Stimulated activated CD8-positive, alpha-beta memory T cell treated with anti-CD3 and anti-CD28 coated beads, Interleukin-7, amount 100 ng/mL, for 4 hours (primary cell): ENCODE data around the gene TEX101.

ENCODE experiments used
- DNase-seq, 2 donors: peaks; one replicate each; pipeline ENCODE4 v3.0.0-alpha.2; 2020; ENCODE audit warnings: low read depth in 2 of 2

The TEX101 gene

GRCh38 chr19:43447655-43448054, 33.0 kb downstream of the TEX101 start:
- DNase-seq = no peak

- no peak for DNase-seq
Observed at GRCh38 chr19:43450545-43450997, 35.9 kb downstream of the TEX101 start.

GRCh38 chr19:43452582-43452981, 37.9 kb downstream of the TEX101 start:
- no peak for DNase-seq

GRCh38 chr19:43454031-43454430, 39.3 kb downstream of the TEX101 start:
- no peak for DNase-seq

- DNase-seq = no peak
Observed at GRCh38 chr19:43455321-43456113, 40.8 kb downstream of the TEX101 start.

- no peak for DNase-seq
Observed at GRCh38 chr19:43457809-43458208, 43.1 kb downstream of the TEX101 start.

- DNase-seq = no peak
Observed at GRCh38 chr19:43460362-43461016, 45.8 kb downstream of the TEX101 start.

- no peak for DNase-seq
Observed at GRCh38 chr19:43461303-43461702, 46.6 kb downstream of the TEX101 start.

GRCh38 chr19:43462383-43462782, 47.7 kb downstream of the TEX101 start:
- no peak for DNase-seq

GRCh38 chr19:43462785-43463380, 48.2 kb downstream of the TEX101 start:
- DNase-seq = no peak

GRCh38 chr19:43463381-43464133, 48.9 kb downstream of the TEX101 start:
- peak; percentile 99 for DNase-seq

GRCh38 chr19:43464134-43464775, 49.6 kb downstream of the TEX101 start:
- no peak for DNase-seq

- no peak for DNase-seq
Observed at GRCh38 chr19:43465468-43466120, 50.9 kb downstream of the TEX101 start, which contains the start of gene LYPD3. TSS of gene LYPD3 (minus strand) at chr19:43465608. CDS start at chr19:43465571, 37 bp downstream.

GRCh38 chr19:43466793-43467192, 52.1 kb downstream of the TEX101 start:
- DNase-seq = no peak

- DNase-seq = no peak
Observed at GRCh38 chr19:43467276-43467675, 52.6 kb downstream of the TEX101 start.

GRCh38 chr19:43467730-43468129, 53.0 kb downstream of the TEX101 start:
- no peak for DNase-seq
